ENCODE results near the gene LACTBL1. TPM values are rescaled to one million over a fixed set of nuclear protein-coding genes. Genes with fewer than 3 reads are reported as not detected.
A peak's percentile ranks its signal among the peaks of the same experiment; 100 is the strongest.

The LACTBL1 gene
- total and polyA plus RNA-seq, 2 of the 8 experiments (the other 6 are each of a cell fraction or from before 2014, with no cell fraction given): not detected

- TF ChIP-seq ATF2 (IDR thresholded peaks at IDR 0.05; ENCODE audit: low read length) (no peak), BACH1 (IDR thresholded peaks at IDR 0.05; ENCODE audit: low read length) (peak; percentile 89), TAF7 (optimal IDR thresholded peaks at IDR 0.05; ENCODE audit: borderline replicate concordance, low read depth, low read length) (peak; percentile 79), NRF1 (IDR thresholded peaks at IDR 0.05; ENCODE audit: low read depth, low read length) (0 out of 2 replicates have a peak, but pooled peaks have one; percentile 27), JUN (IDR thresholded peaks at IDR 0.05; ENCODE audit: low read depth, low read length) (no peak), HDAC2 (IDR thresholded peaks at IDR 0.05; ENCODE audit: borderline replicate concordance in 1 of 2, low read depth in 2 of 2, low read length in 2 of 2) (peak; percentile 71 to 96; a peak in 3 of 4 replicates), BCL11A (IDR thresholded peaks at IDR 0.05; ENCODE audit: low read depth in 2 of 2, low read length in 2 of 2) (no peak), SAP30 (IDR thresholded peaks at IDR 0.05; ENCODE audit: insufficient read depth, insufficient replicate concordance, low read length) (no peak), SIX5 (IDR thresholded peaks at IDR 0.05; ENCODE audit: low read depth, low read length) (no peak), KDM4A (IDR thresholded peaks at IDR 0.05; ENCODE audit: low read depth, low read length, severe bottlenecking) (peak; percentile 51), HDAC6 (IDR thresholded peaks at IDR 0.05; ENCODE audit: low read depth, low read length) (no peak), GABPA (IDR thresholded peaks at IDR 0.05; ENCODE audit: borderline replicate concordance, insufficient read depth, low read length) (0 out of 2 replicates have a peak, but pooled peaks have one; percentile 35), GTF2F1 (IDR thresholded peaks at IDR 0.05; ENCODE audit: borderline replicate concordance, low read depth, low read length) (peak; percentile 78; the same call in 1 of the 2 replicates), POLR2AphosphoS5 (IDR thresholded peaks at IDR 0.05; ENCODE audit: low read depth, low read length) (peak; percentile 95), CHD2 (IDR thresholded peaks at IDR 0.05; ENCODE audit: low read length) (peak; percentile 77), SP1 (IDR thresholded peaks at IDR 0.05; ENCODE audit: low read depth, low read length) (peak; percentile 60; the same call in 1 of the 2 replicates), SUZ12 (IDR thresholded peaks at IDR 0.05; ENCODE audit: low read length) (0 out of 2 replicates have a peak, but pooled peaks have one; percentile 41), USF2 (IDR thresholded peaks at IDR 0.05; ENCODE audit: low read length) (no peak), RBBP5 (IDR thresholded peaks at IDR 0.05; ENCODE audit: borderline replicate concordance, low read depth, low read length) (peak; percentile 82), KDM1A (IDR thresholded peaks at IDR 0.05; ENCODE audit: borderline replicate concordance, low read length) (no peak)
Measured at GRCh38 chr1:23019094-23019862, 46.6 kb upstream of the LACTBL1 start, which contains the start of gene KDM1A (continued).

Measured in H1 (cell line).